ENCODE data around the gene C2CD4B.

Gene C2CD4B

DNA sequence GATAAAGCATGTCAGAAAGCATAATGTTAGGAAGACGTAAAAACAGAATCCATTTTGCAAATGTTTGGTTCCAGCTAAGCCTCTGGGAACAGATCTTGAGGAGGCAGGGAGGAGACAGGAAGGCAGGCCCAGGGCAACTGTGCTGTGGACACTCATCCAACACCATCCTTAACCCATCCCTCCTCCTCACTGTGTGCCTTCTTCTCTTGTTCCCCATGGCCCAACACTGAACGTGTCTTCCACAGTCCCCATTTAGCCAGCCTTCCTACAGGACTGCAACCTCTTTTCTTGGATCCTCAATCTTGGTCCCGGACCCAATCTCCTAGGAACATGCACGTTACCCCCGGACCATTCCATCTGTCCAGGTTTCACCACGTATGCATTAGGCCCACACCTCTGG lies 15.4 kb downstream of the C2CD4B start:
- Histone ChIP-seq H3K36me3 (ENCODE audit: control insufficient read depth, insufficient read depth, low read length) (no peaks in the 10 kb centered on the region), H3K9me3 (ENCODE audit: control insufficient read depth, insufficient read depth, low read length) (no peaks in the 10 kb centered on the region), H3K9ac (ENCODE audit: low read depth, low read length) (no peak overlapping the region), H3K27me3 (ENCODE audit: control insufficient read depth, insufficient read depth, low read length) (no peaks in the 10 kb centered on the region; the same call in 1 of the 2 replicates), H3K4me1 (ENCODE audit: control insufficient read depth, insufficient read depth, low read length) (no peaks in the 10 kb centered on the region), H3K4me3 (ENCODE audit: low read depth, low read length) (no peak overlapping the region), H3K27ac (ENCODE audit: low read depth, low read length) (no peak overlapping the region)

DNA sequence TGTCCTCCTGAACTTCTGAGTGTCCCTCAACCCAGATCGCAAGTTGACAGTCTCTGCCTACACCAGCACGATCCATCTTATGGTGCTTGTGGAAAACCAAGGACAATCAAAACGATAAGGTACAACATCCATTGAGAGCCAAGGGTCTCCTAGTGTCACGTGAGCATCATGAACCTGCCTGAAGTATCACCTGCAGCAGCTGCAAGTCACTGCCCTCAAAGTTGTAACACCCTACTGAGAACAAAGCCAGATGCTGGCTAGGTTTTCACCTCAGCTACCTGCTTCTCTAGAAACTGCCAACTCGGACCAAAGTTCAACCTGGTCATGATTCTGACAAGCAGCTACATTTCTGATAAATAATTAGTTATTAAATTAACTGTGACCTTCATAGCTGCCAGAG lies 17.5 kb downstream of the C2CD4B start:
- H3K4me1 ChIP-seq (ENCODE audit: control insufficient read depth, insufficient read depth, low read length) = peaks cover 6% of the 10 kb centered on the region
- no peak overlapping the region for H3K9ac ChIP-seq (ENCODE audit: low read depth, low read length)
- no peak overlapping the region for H3K27ac ChIP-seq (ENCODE audit: low read depth, low read length)
- H3K36me3 ChIP-seq (ENCODE audit: control insufficient read depth, insufficient read depth, low read length) = no peaks in the 10 kb centered on the region
- H3K27me3 ChIP-seq (ENCODE audit: control insufficient read depth, insufficient read depth, low read length) = no peaks in the 10 kb centered on the region
- H3K4me3 ChIP-seq (ENCODE audit: low read depth, low read length) = no peak overlapping the region
- no peaks in the 10 kb centered on the region for H3K9me3 ChIP-seq (ENCODE audit: control insufficient read depth, insufficient read depth, low read length)

GRCh38 chr15:62147149-62147548 lies 17.9 kb downstream of the C2CD4B start:
- H3K36me3 ChIP-seq (ENCODE audit: control insufficient read depth, insufficient read depth, low read length) = no peaks in the 10 kb centered on the region
- no peaks in the 10 kb centered on the region for H3K27me3 ChIP-seq (ENCODE audit: control insufficient read depth, insufficient read depth, low read length)

DNA sequence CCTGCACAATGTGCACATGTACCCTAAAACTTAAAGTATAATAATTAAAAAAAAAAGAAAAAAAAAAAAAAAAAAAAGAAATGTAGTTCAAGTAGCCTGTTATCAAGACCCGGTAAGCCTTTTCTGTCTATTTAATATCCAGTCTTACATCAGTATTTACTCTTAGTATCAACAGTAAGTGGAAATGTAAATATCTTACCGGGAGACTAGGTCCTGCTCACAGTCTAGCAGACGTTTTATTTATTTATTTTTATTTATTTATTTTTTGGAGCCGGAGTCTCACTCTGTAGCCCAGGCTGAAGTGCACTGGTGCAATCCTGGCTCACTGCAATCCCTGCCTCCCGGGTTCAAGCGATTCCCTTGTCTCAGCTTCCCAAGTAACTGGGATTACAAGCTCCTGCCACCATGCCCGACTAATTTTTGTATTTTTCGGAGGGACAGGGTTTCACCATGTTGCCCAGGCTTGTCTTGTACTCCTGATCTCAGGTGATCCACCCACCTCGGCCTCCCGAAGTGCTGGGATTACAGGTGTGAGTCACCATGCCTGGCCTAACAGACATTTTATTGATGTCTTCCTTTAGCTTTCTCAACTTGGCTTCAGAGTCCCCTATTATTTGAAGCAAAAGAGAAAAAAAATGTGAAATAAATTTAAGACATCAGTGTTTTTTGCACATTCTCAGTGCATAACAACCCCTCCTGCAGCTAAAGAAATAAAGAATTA lies 19.9 kb downstream of the C2CD4B start:
- H3K4me3 ChIP-seq (ENCODE audit: low read depth, low read length) = no peak overlapping the region
- no peak overlapping the region for H3K27ac ChIP-seq (ENCODE audit: low read depth, low read length)
- H3K27me3 ChIP-seq (ENCODE audit: control insufficient read depth, insufficient read depth, low read length) = no peaks in the 10 kb centered on the region; the same call in 1 of the 2 replicates
- no peak overlapping the region for H3K9ac ChIP-seq (ENCODE audit: low read depth, low read length)
- peaks cover 15% of the 10 kb centered on the region for H3K4me1 ChIP-seq (ENCODE audit: control insufficient read depth, insufficient read depth, low read length)
- H3K9me3 ChIP-seq (ENCODE audit: control insufficient read depth, insufficient read depth, low read length) = no peaks in the 10 kb centered on the region
- H3K36me3 ChIP-seq (ENCODE audit: control insufficient read depth, insufficient read depth, low read length) = no peaks in the 10 kb centered on the region

More at GRCh38 chr15:62147149-62147548, 17.9 kb downstream of the C2CD4B start:
- Histone ChIP-seq H3K9me3 (ENCODE audit: control insufficient read depth, insufficient read depth, low read length) (no peaks in the 10 kb centered on the region), H3K4me1 (ENCODE audit: control insufficient read depth, insufficient read depth, low read length) (peaks cover 10% of the 10 kb centered on the region), H3K9ac (ENCODE audit: low read depth, low read length) (no peak overlapping the region), H3K27ac (ENCODE audit: low read depth, low read length) (no peak overlapping the region), H3K4me3 (ENCODE audit: low read depth, low read length) (no peak overlapping the region)

DNA sequence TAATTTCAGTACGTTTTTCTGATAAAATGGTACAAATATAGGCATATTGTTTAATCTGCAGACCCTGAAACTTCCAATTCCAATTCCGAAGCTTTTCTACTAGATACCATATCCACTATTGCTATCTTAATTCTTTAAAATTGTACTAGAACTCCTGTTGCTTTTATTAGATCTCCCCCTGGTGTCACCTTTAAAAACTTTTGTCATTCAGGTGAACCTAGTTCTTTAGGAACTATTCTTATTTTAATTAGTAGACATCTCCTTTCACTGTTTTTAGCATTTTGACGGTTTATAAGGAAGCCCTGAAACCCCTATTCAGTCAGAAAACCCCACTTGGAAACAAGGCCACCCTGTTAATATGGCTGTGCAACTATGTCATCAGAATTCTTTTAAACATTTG lies 22.3 kb downstream of the C2CD4B start:
- Histone ChIP-seq H3K4me3 (ENCODE audit: low read depth, low read length) (no peak overlapping the region), H3K27me3 (ENCODE audit: control insufficient read depth, insufficient read depth, low read length) (no peaks in the 10 kb centered on the region; the same call in 1 of the 2 replicates), H3K9me3 (ENCODE audit: control insufficient read depth, insufficient read depth, low read length) (no peaks in the 10 kb centered on the region), H3K27ac (ENCODE audit: low read depth, low read length) (no peak overlapping the region), H3K9ac (ENCODE audit: low read depth, low read length) (no peak overlapping the region), H3K4me1 (ENCODE audit: control insufficient read depth, insufficient read depth, low read length) (peaks cover 15% of the 10 kb centered on the region), H3K36me3 (ENCODE audit: control insufficient read depth, insufficient read depth, low read length) (no peaks in the 10 kb centered on the region)

DNA sequence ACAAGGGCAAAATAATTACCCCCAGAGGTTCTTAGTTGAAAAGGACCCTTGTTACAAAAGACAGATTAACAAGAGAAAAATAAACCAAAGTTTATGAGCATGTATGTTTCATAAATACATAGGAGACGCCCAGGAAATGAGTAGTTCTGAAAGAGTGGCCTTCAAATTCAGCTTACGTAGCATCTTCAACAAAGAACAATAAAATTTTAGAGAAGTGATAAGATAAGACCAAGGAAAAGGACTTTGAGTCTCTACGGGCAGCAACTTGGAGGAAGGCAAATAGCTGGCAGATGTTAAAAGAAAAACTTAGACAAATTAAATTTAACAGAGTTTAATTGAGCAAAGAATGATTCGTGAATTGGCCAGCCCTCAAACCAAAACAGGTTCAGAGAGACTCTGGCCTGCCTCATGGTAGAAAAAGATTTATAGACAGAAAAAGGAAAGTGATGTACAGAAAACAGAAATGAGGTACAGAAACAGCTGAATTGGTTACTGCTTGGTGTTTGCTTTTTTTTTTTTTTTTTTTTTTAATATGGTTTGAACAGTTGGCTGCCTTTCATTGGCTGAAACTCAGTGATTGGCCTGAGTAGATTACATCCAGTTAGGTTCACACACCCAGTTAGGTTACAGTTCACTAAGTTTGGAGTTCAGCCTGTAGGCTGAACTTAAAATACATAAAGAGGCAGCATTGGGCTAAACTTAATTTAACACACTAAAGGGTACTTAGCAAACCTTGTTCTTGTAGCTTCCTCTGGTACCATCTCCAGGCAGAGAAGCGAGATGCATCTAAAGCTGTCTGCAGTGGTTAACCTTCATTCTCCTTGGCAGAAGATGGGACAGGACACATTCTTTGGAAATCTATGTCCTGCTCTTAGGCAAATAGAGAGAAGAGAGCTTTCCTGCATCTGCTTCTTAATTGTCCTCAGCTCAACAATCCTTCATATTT lies 23.2 kb downstream of the C2CD4B start:
- Histone ChIP-seq H3K9ac (ENCODE audit: low read depth, low read length) (no peak overlapping the region), H3K27me3 (ENCODE audit: control insufficient read depth, insufficient read depth, low read length) (no peaks in the 10 kb centered on the region; the same call in 1 of the 2 replicates), H3K4me1 (ENCODE audit: control insufficient read depth, insufficient read depth, low read length) (peaks cover 15% of the 10 kb centered on the region)

DNA sequence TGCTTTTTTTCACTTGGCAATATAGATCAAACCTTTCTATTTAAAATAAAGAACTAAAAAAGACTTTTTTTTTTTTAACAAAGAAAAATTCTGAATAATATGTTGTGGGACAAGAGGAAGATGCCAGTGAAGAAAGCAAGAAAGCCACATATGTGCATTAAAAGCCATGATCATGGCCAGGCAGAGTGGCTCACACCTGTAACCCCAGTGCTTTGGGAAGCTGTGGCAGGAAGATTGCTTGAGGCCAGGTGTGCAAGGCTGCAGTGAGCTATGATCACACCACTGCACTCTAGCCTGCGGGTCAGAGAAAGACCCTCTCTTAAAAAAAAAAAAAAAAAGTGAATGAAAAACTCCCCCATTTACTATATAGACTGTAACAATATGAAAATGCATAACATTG lies 23.9 kb downstream of the C2CD4B start:
- Histone ChIP-seq H3K4me1 (ENCODE audit: control insufficient read depth, insufficient read depth, low read length) (peaks cover 15% of the 10 kb centered on the region), H3K9ac (ENCODE audit: low read depth, low read length) (no peak overlapping the region), H3K36me3 (ENCODE audit: control insufficient read depth, insufficient read depth, low read length) (no peaks in the 10 kb centered on the region), H3K9me3 (ENCODE audit: control insufficient read depth, insufficient read depth, low read length) (no peaks in the 10 kb centered on the region), H3K4me3 (ENCODE audit: low read depth, low read length) (no peak overlapping the region), H3K27me3 (ENCODE audit: control insufficient read depth, insufficient read depth, low read length) (no peaks in the 10 kb centered on the region; the same call in 1 of the 2 replicates), H3K27ac (ENCODE audit: low read depth, low read length) (no peak overlapping the region)

More for the DNA sequence above, 23.2 kb downstream of the C2CD4B start:
- H3K36me3 ChIP-seq (ENCODE audit: control insufficient read depth, insufficient read depth, low read length) = no peaks in the 10 kb centered on the region
- H3K4me3 ChIP-seq (ENCODE audit: low read depth, low read length) = no peak overlapping the region
- H3K9me3 ChIP-seq (ENCODE audit: control insufficient read depth, insufficient read depth, low read length) = no peaks in the 10 kb centered on the region
- no peak overlapping the region for H3K27ac ChIP-seq (ENCODE audit: low read depth, low read length)

- Histone ChIP-seq H3K27ac (ENCODE audit: low read depth, low read length) (no peak overlapping the region), H3K27me3 (ENCODE audit: control insufficient read depth, insufficient read depth, low read length) (no peaks in the 10 kb centered on the region; the same call in 1 of the 2 replicates), H3K36me3 (ENCODE audit: control insufficient read depth, insufficient read depth, low read length) (no peaks in the 10 kb centered on the region), H3K9me3 (ENCODE audit: control insufficient read depth, insufficient read depth, low read length) (no peaks in the 10 kb centered on the region), H3K4me3 (ENCODE audit: low read depth, low read length) (no peak overlapping the region), H3K9ac (ENCODE audit: low read depth, low read length) (no peak overlapping the region), H3K4me1 (ENCODE audit: control insufficient read depth, insufficient read depth, low read length) (peaks cover 14% of the 10 kb centered on the region)
Observed at GRCh38 chr15:62138124-62138523, 27.0 kb downstream of the C2CD4B start.

- Histone ChIP-seq H3K9me3 (ENCODE audit: control insufficient read depth, insufficient read depth, low read length) (no peaks in the 10 kb centered on the region), H3K9ac (ENCODE audit: low read depth, low read length) (no peak overlapping the region), H3K4me1 (ENCODE audit: control insufficient read depth, insufficient read depth, low read length) (peaks cover 5% of the 10 kb centered on the region), H3K27me3 (ENCODE audit: control insufficient read depth, insufficient read depth, low read length) (no peaks in the 10 kb centered on the region; the same call in 1 of the 2 replicates), H3K36me3 (ENCODE audit: control insufficient read depth, insufficient read depth, low read length) (no peaks in the 10 kb centered on the region), H3K27ac (ENCODE audit: low read depth, low read length) (no peak overlapping the region), H3K4me3 (ENCODE audit: low read depth, low read length) (no peak overlapping the region)
Observed at GRCh38 chr15:62136911-62137865, 27.9 kb downstream of the C2CD4B start.

- Histone ChIP-seq H3K27ac (ENCODE audit: low read depth, low read length) (no peak overlapping the region), H3K4me1 (ENCODE audit: control insufficient read depth, insufficient read depth, low read length) (no peaks in the 10 kb centered on the region), H3K36me3 (ENCODE audit: control insufficient read depth, insufficient read depth, low read length) (no peaks in the 10 kb centered on the region), H3K27me3 (ENCODE audit: control insufficient read depth, insufficient read depth, low read length) (no peaks in the 10 kb centered on the region), H3K4me3 (ENCODE audit: low read depth, low read length) (no peak overlapping the region), H3K9ac (ENCODE audit: low read depth, low read length) (no peak overlapping the region), H3K9me3 (ENCODE audit: control insufficient read depth, insufficient read depth, low read length) (no peaks in the 10 kb centered on the region)
Observed at GRCh38 chr15:62135532-62136134, 29.5 kb downstream of the C2CD4B start.

Measured in HUES48 (cell line).